Activated naive CD4-positive, alpha-beta T cell treated with anti-CD3 and anti-CD28 coated beads, Interleukin-2, amount 50 U/mL, for 24 hours (primary cell): ENCODE measurements around the gene PARVB.
"Not testable (repeated sequence)": the region's sequence is repeated elsewhere in the genome, so short reads cannot be mapped to it uniquely, and the experiment has no call there.

Source experiments
- H3K27ac Mint-ChIP-seq: one replicate; pipeline ENCODE4 v1.8.0; 2021; ENCODE audit warnings: mild to moderate bottlenecking, mixed read lengths
- H3K27me3 Mint-ChIP-seq: one replicate; pipeline ENCODE4 v1.8.0; 2021; ENCODE audit warnings: mixed read lengths
- H3K36me3 Mint-ChIP-seq: one replicate; pipeline ENCODE4 v1.8.0; 2021; ENCODE audit warnings: mixed read lengths
- H3K4me1 Mint-ChIP-seq: one replicate; pipeline ENCODE4 v1.8.0; 2021; ENCODE audit warnings: mixed read lengths
- H3K4me3 Mint-ChIP-seq: one replicate; pipeline ENCODE4 v1.8.0; 2021; ENCODE audit warnings: mild to moderate bottlenecking, mixed read lengths
- H3K9me3 Mint-ChIP-seq: one replicate; pipeline ENCODE4 v1.8.0; 2021; ENCODE audit warnings: mixed read lengths

Gene PARVB

DNA sequence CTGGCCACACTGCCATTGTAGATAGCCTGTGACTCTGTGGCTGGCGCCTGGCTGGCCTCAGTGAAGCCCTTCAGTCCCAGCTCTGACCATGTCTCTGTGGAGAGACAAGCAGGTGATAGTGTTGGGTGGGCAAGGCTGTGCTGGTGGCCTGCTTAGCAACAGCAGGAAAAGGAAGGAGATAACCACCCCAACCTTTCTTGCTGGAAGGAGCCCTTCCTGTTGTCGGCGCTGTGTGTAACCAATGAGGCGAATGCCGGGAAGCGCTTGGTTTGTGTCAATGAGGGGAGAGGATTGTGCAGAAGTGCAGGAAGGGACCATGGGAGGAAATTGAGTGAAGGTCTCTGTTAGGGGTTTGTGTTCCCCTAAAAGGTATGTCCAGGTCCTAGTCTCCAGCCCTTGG, 27.3 kb downstream of the PARVB start:
- H3K4me3 Mint-ChIP-seq, result no peak overlapping the region
- H3K9me3 Mint-ChIP-seq, result no peaks in the 10 kb centered on the region
- no peaks in the 10 kb centered on the region for H3K36me3 Mint-ChIP-seq
- peaks cover 5% of the 10 kb centered on the region for H3K4me1 Mint-ChIP-seq
- peaks cover 4% of the 10 kb centered on the region for H3K27me3 Mint-ChIP-seq
- no peak overlapping the region for H3K27ac Mint-ChIP-seq

DNA sequence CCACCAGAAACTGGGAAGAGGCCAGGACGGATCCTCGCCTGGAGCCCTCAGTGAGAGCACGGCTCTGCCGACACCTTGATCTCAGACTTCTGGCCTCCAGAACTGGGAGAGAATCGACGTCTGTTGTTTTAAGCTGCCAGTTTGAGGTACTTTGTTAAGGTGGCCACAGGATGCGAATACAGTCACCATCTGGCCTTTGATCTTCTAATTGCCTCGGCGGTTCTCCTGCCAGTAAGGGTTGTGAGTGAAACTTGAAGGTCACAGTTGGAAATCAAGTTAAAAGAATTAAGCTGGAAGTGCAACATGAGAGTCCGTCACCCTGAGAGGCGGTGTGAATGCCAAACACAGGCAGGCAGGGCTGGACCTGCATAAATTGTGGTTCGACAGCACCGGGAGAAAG, 27.9 kb downstream of the PARVB start:
- peaks cover 5% of the 10 kb centered on the region for H3K4me1 Mint-ChIP-seq
- H3K4me3 Mint-ChIP-seq, result no peak overlapping the region
- no peaks in the 10 kb centered on the region for H3K9me3 Mint-ChIP-seq
- no peak overlapping the region for H3K27ac Mint-ChIP-seq
- no peaks in the 10 kb centered on the region for H3K36me3 Mint-ChIP-seq
- H3K27me3 Mint-ChIP-seq, result peaks cover 4% of the 10 kb centered on the region

DNA sequence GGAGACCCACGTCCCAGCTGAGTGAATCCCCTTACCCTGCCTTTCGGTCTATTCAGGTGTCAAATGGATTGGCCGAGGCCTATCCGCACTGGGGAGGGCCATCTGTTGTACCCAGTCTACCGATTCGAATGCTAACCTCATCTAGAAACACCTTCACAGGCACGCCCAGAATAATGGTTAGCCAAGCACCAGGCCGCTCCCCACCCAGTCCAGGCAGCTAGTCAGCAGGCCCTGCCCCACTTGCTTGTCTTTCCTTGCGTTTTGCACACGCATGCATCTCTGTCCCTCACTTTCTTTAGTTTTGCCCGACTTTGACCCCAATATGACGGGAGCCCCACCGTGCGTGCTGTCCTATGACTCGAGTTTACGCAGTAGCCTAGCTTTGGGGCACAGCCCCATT, 31.7 kb downstream of the PARVB start:
- Mint-ChIP-seq H3K4me1 (no peaks in the 10 kb centered on the region), H3K9me3 (no peaks in the 10 kb centered on the region), H3K36me3 (no peaks in the 10 kb centered on the region), H3K4me3 (no peak overlapping the region), H3K27me3 (peaks cover 7% of the 10 kb centered on the region), H3K27ac (peak overlapping the region; percentile 32)

DNA sequence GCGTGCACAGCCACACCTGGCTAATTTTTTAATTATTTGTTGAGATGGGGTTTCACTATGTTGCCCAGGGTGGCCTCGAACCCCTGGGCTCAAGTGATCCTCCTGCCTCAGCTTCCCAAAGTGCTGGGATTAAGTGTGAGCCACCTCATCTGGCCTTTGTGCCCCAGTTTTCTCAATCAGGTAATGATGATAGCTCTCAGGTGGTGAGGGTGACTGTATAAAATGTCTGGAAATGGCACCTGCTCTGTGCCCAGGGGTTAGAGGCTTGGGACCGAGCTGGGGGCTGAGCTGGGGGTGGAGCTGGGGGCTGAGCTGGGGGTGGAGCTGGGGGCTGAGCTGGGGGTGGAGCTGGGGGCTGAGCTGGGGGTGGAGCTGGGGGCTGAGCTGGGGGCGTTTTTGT, 32.5 kb downstream of the PARVB start:
- H3K27me3 Mint-ChIP-seq, H3K4me1 Mint-ChIP-seq, H3K36me3 Mint-ChIP-seq, H3K9me3 Mint-ChIP-seq, H3K4me3 Mint-ChIP-seq, H3K27ac Mint-ChIP-seq: not testable (repeated sequence)

DNA sequence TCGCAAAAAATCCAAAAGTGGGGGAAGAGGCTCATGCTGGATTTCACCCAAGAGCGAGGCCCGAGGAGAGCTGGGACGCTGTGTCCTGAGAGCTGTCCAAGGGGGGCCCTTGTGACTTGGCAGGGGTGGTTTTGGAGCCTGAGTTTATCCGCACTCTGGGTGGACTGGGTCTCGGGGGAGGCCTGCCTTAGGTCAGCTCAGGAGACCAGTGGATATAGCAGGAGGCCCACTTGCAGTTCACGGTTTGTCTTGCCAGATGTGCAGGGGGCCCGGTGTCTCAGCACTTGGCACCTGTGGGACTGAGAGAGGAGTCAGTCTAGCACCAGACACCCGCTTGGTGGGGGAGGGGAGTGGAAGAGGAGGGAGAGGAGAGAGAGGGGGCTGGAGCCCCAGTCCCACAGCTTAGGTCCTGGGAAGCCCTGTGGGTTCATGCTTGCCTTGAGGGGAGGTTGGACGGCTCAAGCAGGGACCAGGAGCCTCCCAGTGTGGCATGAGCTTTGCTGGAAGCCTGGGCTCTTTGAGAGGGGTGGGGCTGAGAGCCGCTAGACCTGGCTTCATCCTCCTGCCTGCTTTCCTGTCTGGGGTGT, 33.4 kb downstream of the PARVB start:
- no peak overlapping the region for H3K4me3 Mint-ChIP-seq
- no peaks in the 10 kb centered on the region for H3K9me3 Mint-ChIP-seq
- H3K4me1 Mint-ChIP-seq, result no peaks in the 10 kb centered on the region
- H3K27me3 Mint-ChIP-seq, result peaks cover 5% of the 10 kb centered on the region
- H3K27ac Mint-ChIP-seq, result no peak overlapping the region
- no peaks in the 10 kb centered on the region for H3K36me3 Mint-ChIP-seq

DNA sequence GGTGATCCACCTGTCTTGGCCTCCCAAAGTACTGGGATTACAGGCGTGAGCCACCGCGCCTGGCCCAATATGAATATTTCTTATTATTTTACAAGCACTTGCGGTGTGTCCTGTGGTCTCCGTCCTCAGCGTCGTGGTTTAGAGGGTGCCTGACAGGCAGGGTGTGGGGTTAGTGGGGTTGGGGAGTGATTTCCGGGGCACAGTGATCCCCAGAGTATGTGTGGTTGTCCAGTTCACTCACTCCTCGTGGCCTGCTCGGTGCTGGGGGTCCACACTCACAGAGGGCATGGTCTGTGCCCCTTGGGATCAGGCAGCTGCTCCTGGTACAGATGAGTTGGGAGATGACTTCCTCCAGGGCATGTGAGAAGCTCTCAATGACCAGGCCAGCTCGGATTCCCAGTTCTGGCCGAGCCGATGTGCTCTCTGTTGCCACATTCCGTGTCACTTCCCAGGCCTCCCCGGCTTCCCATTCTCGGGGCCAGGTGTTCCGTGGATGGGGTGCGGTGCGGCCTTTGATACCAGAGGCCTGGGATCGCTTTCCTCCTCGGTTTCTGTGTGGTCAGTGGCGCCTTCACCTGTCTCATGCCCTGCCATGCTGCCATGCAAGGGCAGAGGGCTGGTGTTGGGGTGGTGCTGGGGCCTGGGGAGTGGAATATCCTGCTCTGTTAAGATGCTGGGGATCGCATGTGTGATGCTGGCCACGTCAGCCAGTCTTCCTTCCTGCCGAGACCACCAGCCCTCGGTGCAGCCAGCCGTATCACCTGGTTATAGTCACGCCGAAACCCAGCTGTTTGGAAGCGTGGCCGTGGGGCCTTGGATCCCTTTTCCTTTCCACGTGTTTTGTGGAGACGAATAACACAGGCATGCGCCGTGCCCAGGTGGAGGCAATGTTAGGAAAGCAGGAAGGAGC, 39.6 kb downstream of the PARVB start:
- Mint-ChIP-seq H3K36me3 (no peaks in the 10 kb centered on the region), H3K9me3 (no peaks in the 10 kb centered on the region), H3K27me3 (peaks cover 7% of the 10 kb centered on the region), H3K27ac (no peak overlapping the region), H3K4me3 (no peak overlapping the region), H3K4me1 (no peaks in the 10 kb centered on the region)

DNA sequence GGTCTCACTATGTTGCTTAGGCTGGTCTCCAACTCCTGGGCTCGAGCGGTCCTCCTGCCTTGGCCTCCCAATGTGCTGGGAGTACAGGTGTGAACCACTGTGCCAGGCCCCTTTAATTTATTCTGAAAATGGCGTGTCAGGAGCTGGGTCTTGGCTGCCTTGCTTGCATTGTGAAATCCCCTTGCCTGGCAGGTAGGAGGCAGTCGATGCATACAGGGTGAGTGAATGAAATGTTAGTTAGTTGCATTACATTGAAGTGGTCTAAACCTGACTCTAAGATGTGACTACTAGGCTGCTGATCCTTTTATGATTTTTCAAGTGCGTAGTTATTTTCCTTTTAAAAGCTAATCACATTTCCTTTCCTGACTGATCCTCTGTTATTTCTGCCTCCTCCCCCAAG, 42.9 kb downstream of the PARVB start:
- no peaks in the 10 kb centered on the region for H3K36me3 Mint-ChIP-seq
- H3K4me3 Mint-ChIP-seq, result no peak overlapping the region
- H3K9me3 Mint-ChIP-seq, result no peaks in the 10 kb centered on the region
- H3K27ac Mint-ChIP-seq, result no peak overlapping the region
- H3K4me1 Mint-ChIP-seq, result no peaks in the 10 kb centered on the region
- peaks cover 2% of the 10 kb centered on the region for H3K27me3 Mint-ChIP-seq

DNA sequence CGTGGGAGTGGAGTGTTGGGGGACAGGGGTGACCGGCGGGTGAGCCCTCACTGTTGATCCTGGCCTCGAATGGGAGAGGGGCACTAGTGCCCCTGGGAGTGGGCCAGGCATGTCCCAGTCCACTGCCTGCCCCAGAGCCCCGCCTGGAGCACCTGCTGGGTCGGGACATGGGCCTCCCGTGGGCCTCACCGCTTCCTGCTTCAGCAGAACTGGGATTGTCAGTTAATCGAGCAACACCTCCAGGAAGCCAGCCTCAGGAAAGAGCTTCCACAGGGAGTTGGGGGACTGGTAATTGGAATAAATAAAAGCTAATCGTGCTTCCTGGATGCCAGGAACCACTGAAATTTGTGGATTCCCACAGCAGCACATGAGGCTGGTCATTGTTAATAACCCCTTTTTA, 43.8 kb downstream of the PARVB start:
- Mint-ChIP-seq H3K4me1 (no peaks in the 10 kb centered on the region), H3K36me3 (no peaks in the 10 kb centered on the region), H3K27me3 (peaks cover 2% of the 10 kb centered on the region), H3K27ac (no peak overlapping the region), H3K9me3 (no peaks in the 10 kb centered on the region), H3K4me3 (no peak overlapping the region)

DNA sequence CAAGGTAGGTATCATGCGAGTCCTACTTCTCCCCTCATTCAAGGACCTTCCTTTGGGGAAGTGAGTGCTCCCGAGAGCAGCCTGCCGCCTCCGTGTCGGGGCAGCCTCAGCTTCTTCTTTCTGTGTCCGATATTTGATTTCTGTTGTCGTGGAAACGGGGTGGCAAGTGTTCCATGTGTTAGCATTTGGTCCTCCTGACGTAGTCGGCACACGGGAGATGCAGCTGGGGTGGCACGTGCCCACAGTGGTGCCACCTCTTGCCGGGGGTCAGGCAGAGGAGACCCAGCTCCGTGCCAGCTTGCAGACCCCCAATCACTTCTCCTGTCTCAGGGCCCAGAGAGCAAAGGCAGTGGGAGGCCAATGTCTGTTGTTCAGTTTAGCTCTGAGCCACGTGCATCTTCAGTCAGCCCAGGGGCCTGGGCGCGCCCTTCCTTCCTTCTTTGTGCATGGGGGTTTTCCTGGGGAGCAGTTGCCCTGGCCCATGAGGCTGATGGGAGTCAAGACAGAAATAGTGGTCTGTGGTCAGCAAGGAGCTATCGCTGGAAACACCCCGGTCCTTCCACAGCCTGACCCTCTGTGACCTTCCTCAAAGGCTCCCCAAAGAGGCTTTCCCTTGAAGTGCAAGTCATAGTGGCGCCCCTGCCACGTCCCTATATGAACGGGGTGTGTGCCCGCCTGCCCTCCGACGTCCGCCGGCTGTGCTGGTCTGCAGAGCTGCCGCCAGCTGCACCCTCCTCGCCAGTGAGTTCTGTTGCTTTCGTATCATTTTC, 44.5 kb downstream of the PARVB start:
- H3K36me3 Mint-ChIP-seq, result no peaks in the 10 kb centered on the region
- H3K27me3 Mint-ChIP-seq, result peaks cover 2% of the 10 kb centered on the region
- H3K9me3 Mint-ChIP-seq, result no peaks in the 10 kb centered on the region
- H3K4me1 Mint-ChIP-seq, result no peaks in the 10 kb centered on the region
- H3K4me3 Mint-ChIP-seq, result no peak overlapping the region
- no peak overlapping the region for H3K27ac Mint-ChIP-seq

DNA sequence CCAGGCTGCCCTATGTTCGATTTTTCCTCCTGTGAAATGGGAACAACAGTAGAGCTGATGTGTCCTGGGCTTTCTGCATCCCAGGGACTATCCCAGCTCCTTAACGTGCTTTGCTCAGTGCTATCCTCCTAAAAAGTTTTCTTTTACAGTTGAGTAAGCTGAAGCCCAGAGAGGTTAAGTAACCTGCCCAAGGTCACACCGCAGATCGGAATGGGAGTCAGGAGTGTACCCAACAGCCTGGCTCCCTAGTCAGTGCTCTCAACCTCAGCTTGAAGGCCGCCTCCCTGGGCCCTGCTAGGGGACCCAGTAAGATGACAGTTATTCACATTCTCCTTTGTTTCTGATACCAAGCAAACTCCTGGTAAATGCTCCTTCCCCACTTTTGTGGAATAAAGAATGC, 45.9 kb downstream of the PARVB start:
- no peaks in the 10 kb centered on the region for H3K9me3 Mint-ChIP-seq

DNA sequence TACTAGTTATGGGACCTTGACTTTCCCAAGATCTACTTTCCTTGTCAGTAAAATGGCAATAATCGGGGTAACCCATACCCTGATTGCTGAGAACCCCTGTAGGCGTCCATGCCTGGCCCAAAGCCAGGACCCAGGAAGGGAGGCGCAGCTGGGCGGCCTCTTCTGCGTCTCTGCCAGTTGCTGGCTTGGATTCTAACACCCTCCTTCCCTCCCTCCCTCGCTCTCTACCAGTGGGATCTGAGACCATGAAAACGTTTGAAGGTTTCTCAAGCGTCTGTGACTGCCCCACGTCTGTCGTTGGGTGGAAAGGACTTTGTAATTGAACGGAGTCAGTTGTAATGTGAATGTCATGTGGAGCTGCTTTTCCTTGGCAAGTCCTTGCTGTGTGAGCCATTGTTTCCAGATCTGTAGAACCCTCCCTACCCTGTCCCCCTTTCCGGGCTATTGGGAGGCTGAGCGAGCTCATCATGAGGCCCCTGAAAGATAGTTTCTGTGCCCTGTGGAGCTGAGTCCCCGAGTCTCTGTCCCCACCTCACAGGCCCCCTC, 47.8 kb downstream of the PARVB start:
- no peaks in the 10 kb centered on the region for H3K36me3 Mint-ChIP-seq
- H3K27me3 Mint-ChIP-seq, result peaks cover 2% of the 10 kb centered on the region
- no peak overlapping the region for H3K27ac Mint-ChIP-seq
- H3K9me3 Mint-ChIP-seq, result no peaks in the 10 kb centered on the region
- no peaks in the 10 kb centered on the region for H3K4me1 Mint-ChIP-seq
- H3K4me3 Mint-ChIP-seq, result no peak overlapping the region

More for the DNA sequence above, 45.9 kb downstream of the PARVB start:
- peaks cover 2% of the 10 kb centered on the region for H3K27me3 Mint-ChIP-seq
- H3K27ac Mint-ChIP-seq, result no peak overlapping the region
- no peak overlapping the region for H3K4me3 Mint-ChIP-seq
- H3K36me3 Mint-ChIP-seq, result no peaks in the 10 kb centered on the region
- H3K4me1 Mint-ChIP-seq, result no peaks in the 10 kb centered on the region

DNA sequence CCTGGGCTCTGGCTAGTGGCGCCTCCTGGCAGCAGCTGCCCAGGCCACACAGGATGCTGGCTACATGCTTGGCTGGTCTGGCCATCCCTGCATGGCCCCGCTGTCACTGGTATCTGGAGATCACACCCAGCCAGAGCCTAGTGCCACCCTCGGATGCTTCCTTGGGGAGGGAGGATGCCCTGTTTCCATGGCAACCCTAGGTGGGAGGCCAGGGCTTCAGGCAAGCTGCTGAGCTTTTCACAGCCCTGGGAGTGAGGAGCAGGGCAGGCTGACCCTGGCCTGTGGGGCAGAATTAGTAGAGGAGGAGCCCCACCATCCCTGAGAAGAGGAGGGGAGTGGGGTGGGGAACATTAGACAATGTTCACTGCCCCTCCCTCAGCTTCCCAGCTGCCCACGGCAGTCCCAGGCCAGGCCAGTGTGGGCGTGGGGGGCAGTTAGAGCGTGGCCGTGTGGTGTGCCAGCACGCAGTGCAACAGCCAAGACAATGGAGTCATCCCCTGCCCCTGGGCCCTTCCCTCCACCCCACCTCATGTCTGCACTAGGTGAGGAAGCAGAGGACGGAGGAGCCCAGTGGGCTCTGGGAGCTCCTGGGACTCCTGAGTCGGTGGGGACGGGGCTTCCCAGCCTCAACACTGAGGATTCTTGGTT, 50.4 kb downstream of the PARVB start:
- H3K27me3 Mint-ChIP-seq, result no peaks in the 10 kb centered on the region
- no peaks in the 10 kb centered on the region for H3K36me3 Mint-ChIP-seq
- no peaks in the 10 kb centered on the region for H3K9me3 Mint-ChIP-seq
- H3K4me1 Mint-ChIP-seq, result no peaks in the 10 kb centered on the region
- no peak overlapping the region for H3K27ac Mint-ChIP-seq
- H3K4me3 Mint-ChIP-seq, result no peak overlapping the region

DNA sequence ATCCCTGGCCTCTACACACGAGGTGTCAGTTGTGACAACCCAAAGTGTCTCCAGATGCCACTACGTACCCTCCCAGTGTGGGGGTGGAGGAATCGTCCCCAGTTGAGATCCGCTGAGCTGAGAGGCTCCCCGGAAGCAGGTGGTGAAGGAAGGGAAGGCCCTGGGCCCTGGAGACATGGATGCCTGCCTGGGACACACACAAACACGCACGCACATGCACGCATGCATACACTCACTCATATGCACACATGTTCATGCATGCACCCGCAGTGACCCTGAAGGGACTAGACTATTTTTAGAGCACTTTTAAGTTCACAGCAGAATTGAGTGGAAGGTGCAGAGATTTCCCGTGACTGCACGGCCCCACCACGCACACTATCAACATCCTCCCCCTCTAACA, 50.9 kb downstream of the PARVB start:
- Mint-ChIP-seq H3K36me3 (no peaks in the 10 kb centered on the region), H3K27ac (no peak overlapping the region), H3K4me1 (no peaks in the 10 kb centered on the region), H3K4me3 (no peak overlapping the region), H3K9me3 (no peaks in the 10 kb centered on the region), H3K27me3 (no peaks in the 10 kb centered on the region)

DNA sequence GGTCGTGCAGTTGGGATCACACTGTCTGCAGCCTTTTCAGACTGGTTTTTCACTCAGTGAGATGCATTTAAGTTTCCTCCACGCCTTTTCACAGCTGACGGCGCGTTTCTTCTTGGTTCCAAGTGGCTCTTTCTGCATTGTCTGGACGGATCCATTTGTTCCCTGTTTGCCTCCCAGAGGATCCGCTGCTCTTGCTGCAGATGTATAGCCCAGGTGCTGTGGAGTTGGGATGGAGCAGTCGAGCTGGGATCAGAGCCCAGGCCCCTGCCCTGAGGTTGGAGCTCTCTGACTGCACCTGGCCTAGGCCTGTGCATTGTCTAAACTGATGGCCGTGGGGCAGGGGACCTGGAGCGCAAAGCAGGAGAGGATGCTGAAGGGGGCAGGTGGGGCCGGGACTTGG, 51.6 kb downstream of the PARVB start:
- Mint-ChIP-seq H3K27me3 (no peaks in the 10 kb centered on the region), H3K4me3 (no peak overlapping the region), H3K9me3 (no peaks in the 10 kb centered on the region), H3K36me3 (no peaks in the 10 kb centered on the region), H3K4me1 (no peaks in the 10 kb centered on the region), H3K27ac (no peak overlapping the region)

DNA sequence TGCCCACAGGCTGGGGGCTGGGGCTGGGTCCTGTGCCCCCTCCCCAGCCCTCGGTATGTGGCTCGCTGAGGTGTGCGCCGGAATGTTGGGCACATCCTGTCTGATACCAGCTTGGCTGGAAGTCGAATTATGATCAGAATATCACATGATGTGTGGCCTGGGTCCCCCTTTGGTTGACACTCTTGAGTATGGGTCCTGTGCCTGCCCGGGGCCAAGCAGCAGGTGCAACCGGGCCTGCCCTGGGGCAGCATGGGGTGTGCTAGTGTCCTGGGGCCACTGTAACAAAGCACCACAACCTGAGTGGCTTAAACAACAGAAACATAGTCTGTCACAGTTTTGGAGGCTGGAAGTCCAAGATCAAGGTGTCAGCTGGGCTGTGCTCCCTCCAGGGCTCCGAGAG, 52.7 kb downstream of the PARVB start:
- Mint-ChIP-seq H3K4me3 (no peak overlapping the region), H3K27me3 (no peaks in the 10 kb centered on the region), H3K4me1 (no peaks in the 10 kb centered on the region), H3K27ac (no peak overlapping the region), H3K36me3 (no peaks in the 10 kb centered on the region), H3K9me3 (no peaks in the 10 kb centered on the region)
